Measurements from ENCODE around the gene KCNJ12.

The KCNJ12 gene

GRCh38 chr17:21457051-21458026 lies 81.2 kb downstream of the KCNJ12 start:
- Histone ChIP-seq H3K27ac (no peak overlapping the region), H3K4me3 (no peak overlapping the region)

GRCh38 chr17:21458054-21458453 lies 81.9 kb downstream of the KCNJ12 start:
- Histone ChIP-seq H3K4me3 (no peak overlapping the region), H3K27ac (no peak overlapping the region)

- Histone ChIP-seq H3K4me3 (no peak overlapping the region), H3K27ac (no peak overlapping the region)
Observed at GRCh38 chr17:21459536-21459935, 83.4 kb downstream of the KCNJ12 start.

DNA sequence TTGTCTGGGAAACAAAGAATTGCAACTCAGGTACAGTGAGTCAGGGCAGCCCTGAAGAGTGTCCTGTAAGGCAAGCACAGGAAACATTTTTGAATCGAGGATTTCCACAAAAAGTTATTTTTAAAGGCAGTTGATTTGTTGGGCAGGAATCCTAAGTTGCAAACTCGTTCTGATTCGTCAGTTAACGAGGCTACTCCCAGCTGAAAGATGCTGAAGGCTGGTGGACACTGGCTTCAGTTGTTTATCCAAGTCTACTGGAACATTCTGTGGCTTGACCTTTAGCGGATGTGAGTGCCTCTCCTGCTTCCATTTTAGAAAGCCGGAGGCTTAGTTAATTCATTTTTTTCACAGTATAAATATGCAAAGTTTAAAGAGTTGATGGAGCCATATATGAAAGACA lies 84.2 kb downstream of the KCNJ12 start:
- H3K27ac ChIP-seq = no peak overlapping the region
- no peak overlapping the region for H3K4me3 ChIP-seq

- Histone ChIP-seq H3K4me3 (no peak overlapping the region), H3K27ac (no peak overlapping the region)
Observed at GRCh38 chr17:21462237-21462636, 86.1 kb downstream of the KCNJ12 start.

GRCh38 chr17:21463204-21463661 lies 87.1 kb downstream of the KCNJ12 start:
- no peak overlapping the region for H3K4me3 ChIP-seq
- no peak overlapping the region for H3K27ac ChIP-seq

DNA sequence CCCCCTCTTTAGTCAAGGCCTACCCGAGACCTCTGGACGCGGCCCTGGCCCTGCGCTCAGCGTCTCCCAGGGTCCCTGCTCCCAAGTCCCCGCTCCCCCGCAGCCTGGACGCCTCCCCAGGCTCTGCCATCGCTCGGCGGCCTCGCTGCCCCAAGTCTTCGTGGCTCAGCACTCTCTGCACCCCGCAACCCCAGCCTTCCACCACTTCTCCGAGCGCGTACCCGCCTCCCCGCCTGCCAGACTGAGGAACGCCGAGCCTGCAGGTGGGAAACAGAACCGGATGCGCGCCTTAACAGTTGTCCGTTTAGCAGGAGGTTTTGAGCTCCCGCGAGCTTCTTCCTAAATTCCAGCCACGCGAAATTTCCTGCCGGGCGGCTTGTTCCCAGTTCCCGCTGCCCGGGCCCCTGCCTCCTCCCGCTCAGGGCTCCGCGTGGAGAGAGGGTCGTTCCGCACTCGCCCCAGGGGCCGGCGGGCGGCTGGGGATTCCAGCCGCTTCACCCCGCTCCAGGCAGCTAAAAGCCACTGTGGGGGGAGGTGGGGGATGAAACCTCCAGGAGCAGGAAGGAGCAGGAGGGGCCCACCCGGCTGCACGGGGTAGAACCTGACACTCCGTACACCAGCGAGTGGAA lies 87.7 kb downstream of the KCNJ12 start:
- no peak overlapping the region for H3K4me3 ChIP-seq
- no peak overlapping the region for H3K27ac ChIP-seq

GRCh38 chr17:21464611-21465021 lies 88.5 kb downstream of the KCNJ12 start:
- Histone ChIP-seq H3K4me3 (no peak overlapping the region), H3K27ac (no peak overlapping the region)

DNA sequence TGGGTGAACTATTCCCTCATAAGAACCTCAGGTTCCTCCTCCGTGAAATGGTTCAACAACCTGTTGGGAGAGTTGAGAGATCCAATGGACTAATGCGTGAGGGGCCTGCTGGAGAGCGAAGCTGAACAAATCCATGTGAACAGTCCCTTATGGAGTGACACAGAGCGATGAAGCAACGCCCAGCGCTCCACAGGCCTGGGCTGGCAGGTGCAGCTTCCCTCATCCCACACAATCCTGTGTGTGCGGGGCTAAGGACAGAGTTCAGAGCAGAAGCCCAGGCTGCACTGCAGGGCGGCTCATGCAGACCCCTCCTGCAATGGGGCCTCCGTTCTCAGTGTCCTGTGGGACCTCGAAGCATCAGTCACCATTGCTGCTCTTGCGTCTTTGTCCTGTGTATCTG lies 90.4 kb downstream of the KCNJ12 start:
- H3K4me3 ChIP-seq = no peak overlapping the region
- no peak overlapping the region for H3K27ac ChIP-seq

DNA sequence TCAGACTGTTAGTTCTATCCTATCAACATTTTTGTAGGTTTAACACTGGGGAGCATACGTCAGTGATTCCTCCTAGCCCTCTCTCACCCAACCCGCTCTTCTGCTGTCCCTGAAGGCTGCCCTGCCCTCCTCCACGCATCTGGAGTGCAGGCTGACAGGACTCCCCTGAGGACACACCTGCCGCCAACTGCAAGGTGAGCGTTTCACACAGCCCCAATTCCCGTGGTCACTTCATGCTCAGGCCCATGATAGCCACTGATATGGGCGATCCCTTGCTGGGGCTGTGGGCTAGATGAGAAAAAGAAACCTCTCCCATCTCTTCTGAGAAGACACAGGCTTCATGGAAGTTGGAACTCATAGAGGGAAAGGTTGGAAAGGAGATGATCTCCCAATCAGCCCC lies 91.0 kb downstream of the KCNJ12 start:
- Histone ChIP-seq H3K4me3 (no peak overlapping the region), H3K27ac (no peak overlapping the region)

DNA sequence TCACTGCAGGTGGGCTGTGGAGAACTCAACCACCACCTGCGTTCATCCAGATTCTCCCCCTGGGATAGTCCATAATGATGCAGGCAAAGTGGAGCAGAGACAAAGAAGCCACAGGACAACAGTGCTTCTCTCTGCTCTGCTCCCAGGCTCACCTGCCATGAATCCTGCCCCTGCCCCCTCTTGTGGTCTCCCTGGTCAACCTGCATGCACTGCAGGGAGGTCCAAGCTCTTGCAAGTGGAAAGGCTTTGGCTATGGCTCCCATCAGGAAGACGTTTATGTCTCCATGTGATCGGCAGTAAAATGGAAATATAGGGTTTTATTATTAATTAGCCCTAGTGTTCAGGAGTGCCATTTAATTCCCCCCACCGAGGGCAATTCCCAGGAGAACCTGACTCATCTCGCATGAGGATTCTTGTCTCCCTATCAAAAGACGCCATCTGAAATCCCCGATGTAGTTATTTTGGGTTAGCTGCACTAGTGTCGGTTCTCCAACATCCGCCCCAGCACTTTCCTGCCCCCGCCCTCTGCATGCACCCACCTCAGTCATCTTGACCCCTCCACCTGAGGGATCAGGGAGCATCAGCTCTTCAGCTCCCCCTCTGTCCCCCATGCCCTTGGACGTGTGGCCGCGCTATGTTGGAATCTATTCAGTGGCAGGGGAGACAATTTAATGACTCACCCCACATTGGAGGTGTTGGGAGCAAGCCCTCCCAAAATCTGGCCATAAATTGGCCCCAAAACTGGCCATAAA lies 91.8 kb downstream of the KCNJ12 start:
- H3K4me3 ChIP-seq = no peak overlapping the region
- no peak overlapping the region for H3K27ac ChIP-seq

Data from skin epidermis (tissue), 12 donors.